Neural cell (in vitro differentiated cells): ENCODE measurements around the gene TLN1. TPM values are rescaled to one million over a fixed set of nuclear protein-coding genes. Genes with fewer than 3 reads are reported as not detected.

Experiments
- H2AFZ ChIP-seq: fragments of 200-600, 300-800 bp; sonication (generic), shearing (Covaris generic); 2 replicates; pipeline ENCODE4 v1.6.0; 2014; ENCODE audit warnings: low read depth, mild to moderate bottlenecking, antibody characterized with exemption, low read length, moderate library complexity
- H3F3A ChIP-seq: fragments of 200-600 bp; shearing (Covaris generic); 2 replicates; pipeline ENCODE4 v1.6.1; 2016; ENCODE audit warnings: mild to moderate bottlenecking, moderate library complexity, mixed read lengths, antibody characterized with exemption, low read length; ENCODE audit not compliant: insufficient read depth, poor library complexity, severe bottlenecking
- H3K27ac ChIP-seq: fragments of 200-600, 300-800 bp; sonication (generic), shearing (Covaris generic); 2 replicates; pipeline ENCODE4 v1.5.1; 2014; ENCODE audit warnings: mild to moderate bottlenecking, low read length, moderate library complexity
- H3K27me3 ChIP-seq: fragments of 300-800, 200-600 bp; sonication (generic), shearing (Covaris generic); 2 replicates; pipeline ENCODE4 v1.6.0; 2014; ENCODE audit warnings: mild to moderate bottlenecking, low read depth, low read length, moderate library complexity; ENCODE audit not compliant: insufficient read depth
- H3K36me3 ChIP-seq: fragments of 300-800, 200-600 bp; sonication (generic), shearing (Covaris generic); 2 replicates; pipeline ENCODE4 v1.5.1; 2014; ENCODE audit warnings: mild to moderate bottlenecking, antibody characterized with exemption, low read length, moderate library complexity; ENCODE audit not compliant: insufficient read depth
- H3K4me2 ChIP-seq: fragments of 300-800, 200-600 bp; sonication (generic), shearing (Covaris generic); 2 replicates; pipeline ENCODE4 v1.6.0; 2014; ENCODE audit warnings: mild to moderate bottlenecking, low read length
- H3K4me3 ChIP-seq: fragments of 300-800, 200-600 bp; sonication (generic), shearing (Covaris generic); 2 replicates; pipeline ENCODE4 v1.5.1; 2014; ENCODE audit warnings: mild to moderate bottlenecking, low read length, moderate library complexity
- H3K79me2 ChIP-seq: fragments of 200-600 bp; shearing (Covaris generic); replicated peaks from 2 replicates; pipeline ENCODE4 v1.6.0; 2014; ENCODE audit warnings: mild to moderate bottlenecking, low read length, moderate library complexity; ENCODE audit not compliant: insufficient read depth
- H3K9ac ChIP-seq: fragments of 300-800, 200-600 bp; sonication (generic), shearing (Covaris generic); 2 replicates; pipeline ENCODE4 v1.6.1; 2016; ENCODE audit warnings: mild to moderate bottlenecking, low read length, mixed read lengths
- H3K9me2 ChIP-seq: fragments of 200-600 bp; shearing (Covaris generic); 2 replicates; pipeline ENCODE4 v1.6.1; 2016; ENCODE audit warnings: mild to moderate bottlenecking, low read length, mixed read lengths; ENCODE audit not compliant: insufficient read depth
- H3K9me3 ChIP-seq: fragments of 200-600, 300-800 bp; sonication (generic), shearing (Covaris generic); 2 replicates; pipeline ENCODE4 v1.6.1; 2016; ENCODE audit warnings: mild to moderate bottlenecking, mixed run types, low read length, moderate library complexity, mixed read lengths
- H4K20me1 ChIP-seq: fragments of 200-600 bp; shearing (Covaris generic); 2 replicates; pipeline ENCODE4 v1.6.1; 2016; ENCODE audit warnings: mild to moderate bottlenecking, mixed run types; ENCODE audit not compliant: insufficient read depth
- EP300 ChIP-seq: fragments of 450-650 bp; conservative IDR thresholded peaks from 2 replicates; pipeline ENCODE4 v1.6.1; 2014; ENCODE audit warnings: antibody characterized with exemption, mild to moderate bottlenecking, moderate library complexity; ENCODE audit not compliant: poor library complexity, severe bottlenecking
- EZH2 ChIP-seq: fragments of 200-600, 300-800 bp; shearing (Covaris generic), sonication (generic); IDR thresholded peaks from 2 replicates; pipeline ENCODE4 v1.6.1; 2014; ENCODE audit warnings: antibody characterized with exemption, low read length, borderline replicate concordance, mild to moderate bottlenecking; ENCODE audit not compliant: insufficient read depth, poor library complexity, severe bottlenecking
- MXI1 ChIP-seq: fragments of 450-650 bp; conservative IDR thresholded peaks from 2 replicates; pipeline ENCODE4 v1.6.1; 2014; ENCODE audit warnings: antibody characterized with exemption, mild to moderate bottlenecking; ENCODE audit not compliant: poor library complexity, severe bottlenecking
- POLR2AphosphoS5 ChIP-seq: IDR thresholded peaks from 2 replicates; pipeline ENCODE4 v1.6.1; 2012
- RAD21 ChIP-seq: fragments of 450-650 bp; conservative IDR thresholded peaks from 2 replicates; pipeline ENCODE4 v1.6.1; 2014; ENCODE audit warnings: antibody characterized with exemption, mild to moderate bottlenecking, moderate library complexity
- SMC3 ChIP-seq: fragments of 450-650 bp; conservative IDR thresholded peaks from 2 replicates; pipeline ENCODE4 v1.6.1; 2014; ENCODE audit warnings: antibody characterized with exemption, mild to moderate bottlenecking, moderate library complexity; ENCODE audit not compliant: poor library complexity
- TAF1 ChIP-seq: IDR thresholded peaks from 2 replicates; pipeline ENCODE4 v1.6.1; 2012; ENCODE audit warnings: low read depth
- polyA plus RNA-seq: library from polyadenylated mRNA; depleted of rRNA; stranded (reverse); fragments of >200 nt; gene quantifications from 2 replicates; pipeline ENCODE4 v1.2.3, GENCODE V29; 2014
- TF ChIP-seq, protein P1 (sequence below): IDR thresholded peaks from 2 replicates; pipeline ENCODE4 v1.6.1; 2012; ENCODE audit warnings: borderline replicate concordance
- TF ChIP-seq, protein P2 (sequence below): fragments of 450-650 bp; IDR thresholded peaks from 2 replicates; pipeline ENCODE4 v1.5.1; 2014; ENCODE audit warnings: antibody characterized with exemption, mild to moderate bottlenecking, moderate library complexity; ENCODE audit not compliant: poor library complexity, severe bottlenecking

TLN1 gene
- polyA plus RNA-seq, 1 donor from 2014 or later, result 7.1 TPM

DNA sequence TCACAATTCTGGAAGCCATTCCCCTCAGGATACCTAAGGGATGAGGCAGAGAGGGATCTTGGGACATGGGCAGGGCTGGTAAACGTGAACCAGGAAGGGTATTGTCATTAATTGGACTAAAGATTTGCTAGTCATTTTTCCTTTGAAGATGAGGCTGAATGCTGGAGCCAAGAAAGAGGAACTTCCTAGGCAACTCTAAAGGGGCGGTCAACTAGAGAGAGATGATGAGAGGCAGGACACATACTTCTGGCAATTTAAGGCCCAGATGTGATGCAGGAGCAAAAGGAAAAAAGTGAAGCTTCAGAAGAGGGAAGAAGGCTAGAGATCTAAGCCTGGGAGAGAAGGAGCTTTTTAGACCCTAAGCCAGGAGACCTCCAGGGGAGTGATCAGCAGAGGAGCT lies 11.5 kb upstream of the TLN1 start:
- Histone ChIP-seq H3K9me3 (no peaks in the 10 kb centered on the region), H3K27ac (no peak overlapping the region), H3K36me3 (no peaks in the 10 kb centered on the region), H2AFZ (no peak overlapping the region), H4K20me1 (no peaks in the 10 kb centered on the region), H3K9ac (no peak overlapping the region), H3K79me2 (peaks cover 33% of the 10 kb centered on the region), H3K4me3 (no peak overlapping the region), H3K9me2 (no peaks in the 10 kb centered on the region), H3K4me2 (no peak overlapping the region), H3F3A (no peaks in the 10 kb centered on the region), H3K27me3 (no peaks in the 10 kb centered on the region)
- no peak for TF ChIP-seq SMC3

DNA sequence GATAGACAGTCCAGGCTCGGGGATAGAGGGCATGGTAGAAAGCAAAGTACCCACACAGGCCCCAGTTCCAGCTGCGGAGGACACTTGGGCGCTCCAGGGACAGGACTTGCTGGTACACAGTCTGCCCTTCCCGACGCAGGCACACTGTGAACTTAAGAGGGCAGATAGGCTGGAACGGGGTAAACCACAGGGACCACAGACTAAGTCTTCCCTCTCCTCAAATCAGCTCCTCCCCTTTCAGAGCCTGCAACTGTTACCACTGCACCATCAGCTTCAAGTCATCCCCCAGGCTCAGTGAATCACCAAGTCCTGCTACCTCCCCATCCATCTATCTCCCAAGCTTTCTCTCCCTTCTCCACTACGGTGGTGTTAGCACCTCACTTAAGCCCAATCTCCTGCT lies 9.7 kb upstream of the TLN1 start:
- Histone ChIP-seq H3K9me2 (no peaks in the 10 kb centered on the region), H2AFZ (no peak overlapping the region), H3K4me3 (no peak overlapping the region), H3K79me2 (peaks cover 16% of the 10 kb centered on the region), H3K4me2 (no peak overlapping the region), H3K9ac (no peak overlapping the region), H3K27ac (no peak overlapping the region), H3K36me3 (no peaks in the 10 kb centered on the region), H4K20me1 (no peaks in the 10 kb centered on the region), H3F3A (no peaks in the 10 kb centered on the region), H3K9me3 (no peaks in the 10 kb centered on the region), H3K27me3 (no peaks in the 10 kb centered on the region)
- no peak for TF ChIP-seq POLR2AphosphoS5
- TF ChIP-seq EZH2, result no peak
- TF ChIP-seq TAF1, result no peak
- no peak for TF ChIP-seq EP300
- TF ChIP-seq, protein P1, sequence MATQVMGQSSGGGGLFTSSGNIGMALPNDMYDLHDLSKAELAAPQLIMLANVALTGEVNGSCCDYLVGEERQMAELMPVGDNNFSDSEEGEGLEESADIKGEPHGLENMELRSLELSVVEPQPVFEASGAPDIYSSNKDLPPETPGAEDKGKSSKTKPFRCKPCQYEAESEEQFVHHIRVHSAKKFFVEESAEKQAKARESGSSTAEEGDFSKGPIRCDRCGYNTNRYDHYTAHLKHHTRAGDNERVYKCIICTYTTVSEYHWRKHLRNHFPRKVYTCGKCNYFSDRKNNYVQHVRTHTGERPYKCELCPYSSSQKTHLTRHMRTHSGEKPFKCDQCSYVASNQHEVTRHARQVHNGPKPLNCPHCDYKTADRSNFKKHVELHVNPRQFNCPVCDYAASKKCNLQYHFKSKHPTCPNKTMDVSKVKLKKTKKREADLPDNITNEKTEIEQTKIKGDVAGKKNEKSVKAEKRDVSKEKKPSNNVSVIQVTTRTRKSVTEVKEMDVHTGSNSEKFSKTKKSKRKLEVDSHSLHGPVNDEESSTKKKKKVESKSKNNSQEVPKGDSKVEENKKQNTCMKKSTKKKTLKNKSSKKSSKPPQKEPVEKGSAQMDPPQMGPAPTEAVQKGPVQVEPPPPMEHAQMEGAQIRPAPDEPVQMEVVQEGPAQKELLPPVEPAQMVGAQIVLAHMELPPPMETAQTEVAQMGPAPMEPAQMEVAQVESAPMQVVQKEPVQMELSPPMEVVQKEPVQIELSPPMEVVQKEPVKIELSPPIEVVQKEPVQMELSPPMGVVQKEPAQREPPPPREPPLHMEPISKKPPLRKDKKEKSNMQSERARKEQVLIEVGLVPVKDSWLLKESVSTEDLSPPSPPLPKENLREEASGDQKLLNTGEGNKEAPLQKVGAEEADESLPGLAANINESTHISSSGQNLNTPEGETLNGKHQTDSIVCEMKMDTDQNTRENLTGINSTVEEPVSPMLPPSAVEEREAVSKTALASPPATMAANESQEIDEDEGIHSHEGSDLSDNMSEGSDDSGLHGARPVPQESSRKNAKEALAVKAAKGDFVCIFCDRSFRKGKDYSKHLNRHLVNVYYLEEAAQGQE, result no peak

DNA sequence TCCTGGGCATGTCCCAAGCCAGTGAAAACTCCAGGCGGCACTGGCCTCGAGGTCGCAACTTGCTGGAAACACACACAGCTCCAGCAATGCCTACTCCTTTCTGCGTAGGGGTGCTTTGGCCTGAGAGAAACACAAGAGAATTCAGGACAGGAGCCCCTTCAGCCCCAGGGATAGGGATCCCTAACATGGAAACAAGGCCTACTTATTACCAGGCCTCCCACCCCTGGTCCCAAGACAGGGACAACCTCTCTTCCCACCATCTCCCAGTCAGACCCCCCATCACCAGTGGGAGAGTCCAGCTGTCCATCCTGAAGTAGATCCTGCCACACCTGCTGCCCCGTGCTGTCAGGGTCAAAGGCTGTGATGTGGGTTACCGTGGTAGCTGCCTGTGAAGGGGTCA lies 8.2 kb upstream of the TLN1 start:
- no peaks in the 10 kb centered on the region for H3K9me2 ChIP-seq
- H3K9me3 ChIP-seq, result no peaks in the 10 kb centered on the region
- no peak overlapping the region for H3K27ac ChIP-seq
- no peak overlapping the region for H2AFZ ChIP-seq
- TF ChIP-seq SMC3 (no peak), EP300 (no peak), TAF1 (no peak), MXI1 (no peak), EZH2 (no peak), RAD21 (no peak), POLR2AphosphoS5 (no peak)
- TF ChIP-seq, protein P2, sequence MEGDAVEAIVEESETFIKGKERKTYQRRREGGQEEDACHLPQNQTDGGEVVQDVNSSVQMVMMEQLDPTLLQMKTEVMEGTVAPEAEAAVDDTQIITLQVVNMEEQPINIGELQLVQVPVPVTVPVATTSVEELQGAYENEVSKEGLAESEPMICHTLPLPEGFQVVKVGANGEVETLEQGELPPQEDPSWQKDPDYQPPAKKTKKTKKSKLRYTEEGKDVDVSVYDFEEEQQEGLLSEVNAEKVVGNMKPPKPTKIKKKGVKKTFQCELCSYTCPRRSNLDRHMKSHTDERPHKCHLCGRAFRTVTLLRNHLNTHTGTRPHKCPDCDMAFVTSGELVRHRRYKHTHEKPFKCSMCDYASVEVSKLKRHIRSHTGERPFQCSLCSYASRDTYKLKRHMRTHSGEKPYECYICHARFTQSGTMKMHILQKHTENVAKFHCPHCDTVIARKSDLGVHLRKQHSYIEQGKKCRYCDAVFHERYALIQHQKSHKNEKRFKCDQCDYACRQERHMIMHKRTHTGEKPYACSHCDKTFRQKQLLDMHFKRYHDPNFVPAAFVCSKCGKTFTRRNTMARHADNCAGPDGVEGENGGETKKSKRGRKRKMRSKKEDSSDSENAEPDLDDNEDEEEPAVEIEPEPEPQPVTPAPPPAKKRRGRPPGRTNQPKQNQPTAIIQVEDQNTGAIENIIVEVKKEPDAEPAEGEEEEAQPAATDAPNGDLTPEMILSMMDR, result no peak
- TF ChIP-seq, protein P1, result no peak
- H4K20me1 ChIP-seq, result no peaks in the 10 kb centered on the region
- no peaks in the 10 kb centered on the region for H3F3A ChIP-seq
- no peak overlapping the region for H3K9ac ChIP-seq
- H3K4me2 ChIP-seq, result no peak overlapping the region
- H3K4me3 ChIP-seq, result no peak overlapping the region
- no peaks in the 10 kb centered on the region for H3K27me3 ChIP-seq
- no peaks in the 10 kb centered on the region for H3K36me3 ChIP-seq
- peaks cover under 1% of the 10 kb centered on the region for H3K79me2 ChIP-seq
